RKO (cell line): ENCODE measurements around the gene SGSM2.

Source experiments
- DNase-seq: peaks from one replicate; pipeline ENCODE4 v3.0.0-alpha.2; 2016; ENCODE audit warnings: low spot score

SGSM2 gene

DNA sequence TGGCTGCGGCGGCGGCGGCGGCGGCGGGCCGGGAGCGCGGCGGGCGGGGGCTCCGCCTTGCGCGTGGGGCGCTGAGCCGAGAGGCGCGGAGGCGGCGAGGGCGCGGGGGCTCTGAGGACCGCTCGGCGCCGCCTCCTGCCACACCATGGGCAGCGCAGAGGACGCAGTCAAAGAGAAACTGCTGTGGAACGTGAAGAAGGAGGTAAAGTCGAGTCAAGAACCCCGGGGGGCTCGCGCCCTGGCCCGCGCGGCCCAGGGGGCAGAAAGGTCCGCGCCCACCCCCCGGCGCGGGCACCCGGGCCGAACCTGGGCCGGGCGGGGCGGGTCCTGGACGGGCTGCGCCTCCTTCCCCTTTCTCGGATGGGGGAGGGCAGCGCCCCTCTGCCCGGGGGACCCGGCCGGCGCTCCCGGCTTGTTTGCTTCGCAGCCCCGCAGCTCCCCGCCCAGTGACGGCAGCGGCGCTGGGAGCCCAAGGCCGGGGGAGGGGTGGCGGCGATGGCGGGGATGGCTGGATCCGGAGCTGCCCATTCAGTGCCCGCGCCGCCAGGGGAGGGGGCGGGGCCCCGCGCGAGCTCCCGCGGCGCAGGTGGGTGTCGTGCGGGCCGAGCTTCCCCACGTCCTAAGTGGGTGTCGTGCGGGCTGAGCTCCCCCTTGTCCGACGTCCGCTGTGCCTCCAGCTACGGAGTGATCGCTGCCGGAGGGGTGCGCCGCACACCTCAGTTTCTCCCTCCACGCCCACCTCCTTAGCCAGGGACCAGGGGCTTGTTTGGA is 428 bp downstream of the SGSM2 start:
- DNase-seq, result peak; percentile 54

DNA sequence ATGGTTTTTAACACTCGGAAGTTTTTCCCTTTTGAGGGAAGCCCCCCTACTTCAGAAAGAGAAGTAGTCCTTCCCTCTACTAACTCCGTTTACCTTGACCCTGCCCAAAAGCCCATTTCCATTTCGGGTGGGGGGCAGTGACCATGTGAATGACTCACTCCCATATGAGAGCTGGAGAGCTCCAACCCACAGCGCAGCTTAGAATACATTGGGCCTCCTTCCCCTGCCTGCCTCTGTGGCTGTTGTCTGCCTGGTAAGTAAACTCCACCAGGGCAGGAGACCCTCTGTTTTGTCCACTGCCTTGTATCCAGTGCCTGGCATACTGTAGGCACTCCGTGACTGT is 985 bp downstream of the SGSM2 start:
- no peak for DNase-seq

DNA sequence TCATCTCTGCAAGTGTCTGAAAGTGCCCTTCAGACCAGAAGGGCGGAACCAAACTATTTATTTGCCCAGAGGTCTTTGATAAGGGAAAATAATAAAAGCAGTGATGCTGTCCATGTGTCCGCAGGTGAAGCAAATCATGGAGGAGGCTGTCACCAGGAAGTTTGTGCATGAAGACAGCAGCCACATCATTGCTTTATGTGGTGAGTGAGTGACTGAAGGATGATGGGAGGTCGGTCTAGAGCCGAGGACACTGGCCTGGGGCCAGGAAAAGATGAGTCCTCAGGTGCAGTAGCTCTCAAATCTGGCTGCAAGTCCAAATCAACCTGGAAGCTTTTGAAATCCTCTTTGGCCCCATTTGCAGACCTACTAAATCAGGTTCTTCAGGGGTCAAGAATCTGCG is 6.1 kb downstream of the SGSM2 start:
- DNase-seq, result peak; percentile 56

DNA sequence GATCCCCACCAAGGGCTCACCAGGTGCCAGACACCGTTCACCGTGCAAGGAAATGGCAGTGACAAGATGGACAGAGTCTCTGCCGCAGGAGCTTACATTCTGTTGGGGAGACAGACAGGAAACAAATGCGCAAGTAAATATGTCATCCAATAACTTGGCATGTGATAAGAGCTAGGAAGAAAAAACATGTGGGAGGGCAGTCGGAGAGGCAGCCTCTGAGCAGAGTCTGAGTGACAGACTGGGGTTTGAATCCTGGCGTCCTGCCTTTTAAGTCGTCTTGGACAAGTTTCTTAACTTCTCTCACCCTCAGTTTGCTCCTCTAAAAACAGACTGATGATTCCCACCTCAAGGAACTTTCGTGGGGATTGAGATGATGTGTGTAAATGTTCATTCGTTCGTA is 7.2 kb downstream of the SGSM2 start:
- no peak for DNase-seq

DNA sequence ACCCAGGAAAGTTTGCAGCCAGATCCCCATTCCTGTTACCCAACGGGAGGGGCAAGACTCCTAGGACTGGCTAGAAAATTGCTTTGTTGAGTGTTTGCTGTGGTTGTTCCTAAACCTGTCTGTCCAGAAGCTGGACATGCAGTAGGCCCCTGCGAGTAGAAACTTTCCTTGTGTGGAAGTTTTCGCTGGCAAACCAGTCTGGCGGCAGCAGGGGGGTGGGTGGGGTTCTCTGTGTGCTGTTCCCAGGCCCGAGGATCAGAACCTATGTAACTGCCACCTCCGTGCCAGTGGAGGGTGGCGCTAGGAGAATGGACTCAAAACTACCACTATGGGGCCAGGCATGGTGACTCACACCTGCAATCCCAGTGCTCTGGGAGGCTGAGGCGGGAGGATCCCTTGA is 9.2 kb downstream of the SGSM2 start:
- DNase-seq, result no peak

DNA sequence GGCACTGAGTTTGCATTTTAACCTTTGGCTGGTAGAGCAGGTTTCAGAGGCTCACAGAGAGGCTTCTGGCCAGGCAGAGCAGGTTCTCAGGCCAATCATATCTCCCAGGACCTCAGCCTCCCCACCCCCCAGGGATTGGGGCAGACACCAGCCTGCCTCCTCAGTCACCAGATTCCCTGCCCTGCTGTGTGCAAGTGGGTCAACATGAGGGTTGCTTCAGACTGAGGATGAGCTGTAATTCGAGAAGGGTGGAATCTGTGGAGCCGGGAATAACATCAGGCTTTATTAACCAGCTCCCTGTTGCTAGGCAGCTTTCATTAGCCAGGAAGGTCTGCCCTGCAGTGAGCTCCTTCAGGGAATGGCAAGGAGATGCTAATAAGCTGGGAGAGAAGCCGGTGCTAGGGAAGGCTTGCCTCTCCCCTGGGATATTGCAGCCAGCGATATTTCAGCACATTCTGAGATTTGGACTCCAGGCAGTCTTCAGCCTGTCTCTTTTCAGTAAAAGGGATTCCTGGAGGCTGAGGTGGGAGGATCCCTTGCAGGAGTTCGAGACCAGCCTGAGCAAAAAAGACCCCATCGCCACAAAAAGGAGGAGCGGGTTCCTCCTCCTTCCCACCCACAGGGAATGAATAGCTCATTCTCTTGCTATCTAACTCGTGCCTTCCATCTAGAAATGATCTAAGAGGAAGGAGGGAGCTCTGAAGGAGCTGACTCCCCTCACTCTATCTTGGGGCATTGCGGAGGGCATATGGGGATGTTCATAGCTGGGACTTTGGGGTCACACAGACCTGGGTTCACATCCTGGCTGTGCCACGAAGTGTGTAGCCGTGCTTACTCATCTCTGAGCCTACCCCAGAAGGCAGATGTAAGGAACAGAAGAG is 10.7 kb downstream of the SGSM2 start:
- no peak for DNase-seq

DNA sequence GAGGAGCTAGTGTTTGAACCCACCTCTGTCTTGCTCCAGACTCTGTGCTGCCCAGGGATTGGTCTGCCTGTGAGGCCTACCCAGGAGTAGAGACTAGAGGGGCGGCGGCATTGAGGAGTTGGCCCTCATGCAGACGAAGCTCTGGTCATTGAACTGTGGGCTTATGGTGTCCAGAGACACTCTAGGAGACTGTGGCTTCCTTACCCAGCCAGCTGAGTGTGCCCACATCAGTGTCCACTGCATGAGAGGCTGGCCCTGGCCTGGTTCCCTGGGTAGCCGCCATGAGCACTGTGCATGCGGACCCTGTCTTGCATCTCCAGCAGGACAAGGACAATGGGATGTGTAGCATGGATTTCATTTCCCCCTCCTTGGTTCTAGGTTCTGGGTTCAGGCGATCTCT is 14.0 kb downstream of the SGSM2 start:
- DNase-seq, result no peak

DNA sequence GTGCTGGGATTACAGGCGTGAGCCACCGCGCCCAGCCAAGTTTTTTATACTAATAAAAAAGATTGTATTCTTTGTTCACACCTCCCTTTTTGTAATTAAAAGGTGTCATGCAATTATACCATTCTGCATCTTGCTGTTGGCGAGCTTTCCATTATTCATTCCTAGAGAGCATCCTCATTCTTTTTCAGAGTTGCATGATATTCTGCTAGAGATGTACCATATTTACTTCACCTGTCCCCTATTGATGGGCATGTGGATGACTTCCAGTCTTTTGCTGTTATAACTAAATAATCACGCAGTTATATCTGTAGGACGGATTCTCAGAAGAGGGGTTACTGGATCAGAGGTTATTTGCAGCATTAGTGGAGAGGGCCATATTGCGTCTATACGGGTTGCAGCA is 17.0 kb downstream of the SGSM2 start:
- DNase-seq, result no peak

DNA sequence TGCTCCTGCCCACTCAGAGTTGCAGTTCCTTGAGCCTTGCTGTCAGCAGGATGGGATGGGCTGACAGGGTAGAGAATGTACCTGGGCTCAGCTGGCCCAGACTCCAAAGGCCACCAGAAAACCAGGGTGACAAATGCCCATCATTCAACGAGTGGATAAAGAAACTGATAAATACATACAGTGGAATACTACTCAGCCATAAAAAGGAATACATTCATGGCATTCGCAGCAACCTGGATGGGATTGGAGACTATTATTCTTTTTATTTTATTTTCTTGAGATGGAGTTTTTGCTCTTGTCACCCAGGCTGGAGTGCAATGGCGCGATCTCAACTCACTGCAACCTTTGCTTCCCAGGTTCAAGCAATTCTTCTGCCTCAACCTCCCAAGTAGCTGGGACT is 19.9 kb downstream of the SGSM2 start:
- no peak for DNase-seq

DNA sequence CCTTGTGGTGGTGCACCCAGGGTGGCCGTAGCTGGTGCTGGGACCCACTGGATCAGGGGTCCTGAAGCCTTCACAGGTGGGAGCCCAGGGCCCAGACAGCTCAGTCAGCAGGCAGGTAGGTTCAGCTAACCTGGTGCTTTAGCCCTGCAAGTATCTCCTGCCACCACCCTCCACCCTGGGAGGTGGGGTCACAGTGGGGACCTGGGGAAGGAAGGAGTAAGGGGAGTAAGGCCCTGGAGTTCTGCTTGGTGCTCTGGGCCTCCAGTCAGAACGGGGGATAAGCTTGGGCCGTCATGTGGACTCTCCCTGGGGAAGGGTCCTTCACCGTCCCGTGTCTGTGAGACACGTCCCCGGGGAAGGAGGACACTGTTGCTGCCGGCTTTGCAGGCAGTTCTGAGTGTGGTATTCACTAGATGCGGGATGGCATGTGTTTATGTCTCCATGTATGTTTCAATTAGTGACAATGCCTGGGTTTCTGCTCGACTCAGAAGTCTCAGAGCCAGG is 20.7 kb downstream of the SGSM2 start:
- DNase-seq, result no peak

DNA sequence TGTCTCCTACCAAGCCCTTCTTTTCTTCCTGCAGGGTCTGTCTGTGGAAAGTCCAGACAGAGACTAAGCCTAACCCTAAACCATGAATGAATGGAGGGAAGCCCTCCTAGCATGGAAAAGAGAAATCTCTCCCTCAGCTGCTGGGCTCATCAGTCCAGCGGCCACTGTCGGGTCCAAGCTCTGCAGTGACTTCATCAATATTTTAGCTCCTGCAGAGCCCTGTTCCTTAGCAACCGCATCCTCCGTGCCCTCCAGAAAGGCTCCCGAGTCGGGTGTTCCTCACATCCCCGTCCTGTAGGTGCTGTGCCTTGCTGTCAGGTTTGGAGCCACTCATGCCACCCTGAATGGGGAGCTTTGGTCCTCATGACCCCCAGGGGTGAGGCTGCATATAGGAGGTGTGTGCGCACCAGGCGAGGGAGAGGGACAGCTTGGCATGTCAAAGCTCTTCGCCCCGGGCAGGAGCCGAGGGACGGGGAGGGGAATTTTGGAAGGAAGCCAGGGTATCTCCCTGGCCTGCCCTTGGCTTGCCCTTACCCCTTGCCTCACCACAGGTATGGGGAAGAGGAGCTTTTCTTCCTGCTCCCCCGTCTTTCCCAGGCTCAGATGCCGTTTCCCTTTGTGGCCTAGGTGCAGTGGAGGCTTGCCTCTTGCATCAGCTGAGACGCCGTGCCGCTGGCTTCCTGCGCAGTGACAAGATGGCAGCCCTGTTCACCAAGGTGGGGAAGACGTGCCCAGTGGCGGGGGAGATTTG is 23.9 kb downstream of the SGSM2 start:
- no peak for DNase-seq

DNA sequence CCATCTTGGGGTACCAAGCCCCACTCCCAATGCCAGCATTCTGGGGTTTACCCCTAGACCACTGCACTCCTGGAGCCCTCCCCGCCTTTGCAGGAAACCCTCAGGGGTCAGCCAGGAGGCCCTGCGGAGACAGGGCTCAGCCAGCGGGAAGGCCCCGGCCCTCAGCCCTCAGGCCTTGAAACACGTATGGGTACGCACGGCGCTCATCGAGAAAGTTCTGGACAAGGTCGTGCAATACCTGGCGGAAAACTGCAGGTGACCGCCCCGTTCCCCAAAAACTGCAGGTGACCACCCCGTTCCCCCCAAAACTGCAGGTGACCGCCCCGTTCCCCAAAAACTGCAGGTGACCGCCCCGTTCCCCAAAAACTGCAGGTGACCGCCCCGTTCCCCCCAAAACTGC is 24.7 kb downstream of the SGSM2 start:
- no peak for DNase-seq

DNA sequence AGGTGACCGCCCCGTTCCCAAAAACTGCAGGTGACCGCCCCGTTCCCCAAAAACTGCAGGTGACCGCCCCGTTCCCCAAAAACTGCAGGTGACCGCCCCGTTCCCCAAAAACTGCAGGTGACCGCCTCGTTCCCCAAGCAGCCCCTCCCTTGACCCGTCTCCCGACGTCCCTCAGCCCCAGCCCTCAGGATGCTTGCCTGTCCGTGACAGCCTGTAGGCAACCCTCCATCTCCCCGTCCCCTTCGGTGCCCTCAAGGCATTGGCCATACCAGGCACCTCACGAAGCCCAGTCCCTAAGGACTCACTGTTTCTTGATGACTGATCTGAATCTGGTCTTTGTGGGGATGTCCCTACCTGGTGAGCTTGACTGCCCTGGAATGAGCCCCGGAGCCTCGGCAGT is 25.1 kb downstream of the SGSM2 start:
- DNase-seq, result no peak

DNA sequence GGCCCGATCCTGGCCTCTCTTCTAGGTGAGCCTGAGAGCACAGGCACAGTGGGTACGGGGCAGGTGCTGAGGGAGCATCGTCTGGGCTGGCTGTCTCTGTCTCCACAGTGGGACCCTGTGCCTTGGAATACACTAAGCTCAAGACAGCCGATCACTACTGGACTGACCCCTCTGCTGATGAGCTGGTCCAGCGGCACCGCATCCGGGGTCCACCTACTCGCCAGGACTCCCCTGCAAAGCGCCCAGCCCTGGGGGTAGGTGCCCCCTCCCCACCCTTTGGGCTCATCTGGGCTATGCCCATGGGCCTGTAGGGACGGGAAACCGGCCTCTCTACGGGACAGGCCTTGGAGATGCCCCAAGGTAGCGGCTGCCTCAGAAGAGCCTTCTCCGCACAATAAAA is 25.6 kb downstream of the SGSM2 start:
- DNase-seq, result no peak

DNA sequence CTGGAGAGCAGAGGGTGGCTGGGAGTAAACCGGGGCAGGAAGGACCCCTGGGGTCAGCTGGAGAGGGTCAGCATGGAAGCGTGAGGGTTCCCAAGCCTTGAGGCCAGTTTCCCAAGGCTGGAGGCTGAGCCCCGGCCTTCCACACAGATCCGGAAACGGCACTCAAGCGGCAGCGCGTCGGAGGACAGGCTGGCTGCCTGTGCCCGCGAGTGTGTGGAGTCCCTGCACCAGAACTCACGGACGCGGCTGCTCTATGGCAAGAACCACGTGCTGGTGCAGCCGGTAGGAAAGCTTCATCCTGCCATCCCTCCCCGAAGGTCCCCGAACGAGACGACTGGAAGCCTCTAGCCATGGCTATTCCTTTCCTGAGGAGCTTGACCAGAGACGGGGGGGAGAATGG is 26.0 kb downstream of the SGSM2 start:
- DNase-seq, result no peak

DNA sequence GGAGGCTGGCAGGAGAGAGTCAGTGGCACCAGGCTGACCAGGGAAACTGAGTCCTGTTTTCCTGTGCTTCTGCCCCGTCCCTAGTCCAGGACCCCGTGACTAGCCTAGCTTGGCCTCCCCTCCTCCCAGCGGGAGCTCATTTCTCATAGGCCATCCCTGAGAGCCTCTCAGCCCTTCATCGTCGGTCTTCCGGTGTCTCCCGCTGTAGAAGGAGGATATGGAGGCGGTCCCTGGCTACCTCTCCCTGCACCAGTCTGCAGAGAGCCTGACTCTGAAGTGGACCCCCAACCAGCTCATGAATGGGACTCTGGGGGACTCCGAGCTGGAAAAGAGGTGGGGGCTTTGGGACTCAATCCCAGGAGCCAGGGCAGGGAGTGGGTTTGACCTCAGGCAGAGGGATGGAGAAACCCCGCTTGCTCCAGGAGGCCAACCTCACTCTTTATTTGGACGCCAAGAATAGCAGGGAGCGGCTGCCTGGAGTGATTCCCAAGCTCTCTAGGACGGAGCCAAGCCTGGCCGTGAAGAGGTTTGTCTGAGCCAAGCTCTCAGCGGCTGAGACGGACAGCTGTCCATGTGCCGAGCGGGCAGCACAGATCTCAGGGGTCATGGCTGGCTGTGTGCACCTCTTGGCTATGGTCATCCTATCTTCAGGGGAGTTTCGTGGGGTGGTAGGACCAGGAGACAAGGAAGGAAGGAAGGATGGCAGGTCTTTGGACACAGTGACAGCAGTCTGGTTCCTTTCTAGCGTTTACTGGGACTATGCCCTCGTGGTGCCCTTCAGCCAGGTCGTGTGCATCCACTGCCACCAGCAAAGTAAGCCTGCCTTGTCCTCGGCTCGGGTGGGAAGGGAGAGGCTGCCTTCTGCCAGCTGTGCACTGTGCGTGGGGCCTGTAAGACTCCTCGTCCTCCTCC is 26.8 kb downstream of the SGSM2 start:
- DNase-seq, result no peak

DNA sequence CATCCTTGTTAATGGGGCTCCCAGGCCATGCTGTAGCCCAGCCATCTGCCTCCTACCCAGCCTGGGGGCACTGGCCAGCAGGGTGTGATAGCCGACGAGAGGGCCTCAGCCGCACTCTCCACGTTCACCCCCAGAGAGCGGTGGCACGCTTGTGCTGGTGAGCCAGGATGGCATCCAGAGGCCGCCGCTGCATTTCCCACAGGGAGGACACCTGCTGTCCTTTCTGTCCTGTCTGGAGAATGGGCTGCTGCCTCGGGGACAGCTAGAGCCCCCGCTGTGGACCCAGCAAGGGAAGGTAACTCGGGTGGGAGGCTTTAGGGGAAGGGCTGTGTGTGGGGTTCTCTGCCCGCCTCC is 27.4 kb downstream of the SGSM2 start:
- DNase-seq, result no peak

DNA sequence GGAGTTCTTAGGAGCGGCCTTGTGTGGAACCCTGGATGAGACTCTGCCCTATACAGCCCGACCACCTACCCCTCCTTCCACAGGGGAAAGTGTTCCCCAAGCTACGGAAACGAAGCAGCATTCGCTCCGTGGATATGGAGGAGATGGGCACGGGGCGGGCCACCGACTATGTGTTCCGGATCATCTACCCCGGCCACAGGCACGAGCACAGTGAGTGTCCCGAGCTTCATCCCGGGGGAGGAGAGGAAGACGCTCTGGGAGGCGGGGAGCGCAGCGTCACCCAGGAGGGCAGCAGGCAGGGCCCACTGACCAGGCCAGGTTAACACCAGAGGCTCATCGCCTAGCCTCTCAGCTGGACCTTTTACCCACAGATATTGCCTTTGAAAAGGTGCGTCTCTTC is 27.8 kb downstream of the SGSM2 start:
- DNase-seq, result no peak

DNA sequence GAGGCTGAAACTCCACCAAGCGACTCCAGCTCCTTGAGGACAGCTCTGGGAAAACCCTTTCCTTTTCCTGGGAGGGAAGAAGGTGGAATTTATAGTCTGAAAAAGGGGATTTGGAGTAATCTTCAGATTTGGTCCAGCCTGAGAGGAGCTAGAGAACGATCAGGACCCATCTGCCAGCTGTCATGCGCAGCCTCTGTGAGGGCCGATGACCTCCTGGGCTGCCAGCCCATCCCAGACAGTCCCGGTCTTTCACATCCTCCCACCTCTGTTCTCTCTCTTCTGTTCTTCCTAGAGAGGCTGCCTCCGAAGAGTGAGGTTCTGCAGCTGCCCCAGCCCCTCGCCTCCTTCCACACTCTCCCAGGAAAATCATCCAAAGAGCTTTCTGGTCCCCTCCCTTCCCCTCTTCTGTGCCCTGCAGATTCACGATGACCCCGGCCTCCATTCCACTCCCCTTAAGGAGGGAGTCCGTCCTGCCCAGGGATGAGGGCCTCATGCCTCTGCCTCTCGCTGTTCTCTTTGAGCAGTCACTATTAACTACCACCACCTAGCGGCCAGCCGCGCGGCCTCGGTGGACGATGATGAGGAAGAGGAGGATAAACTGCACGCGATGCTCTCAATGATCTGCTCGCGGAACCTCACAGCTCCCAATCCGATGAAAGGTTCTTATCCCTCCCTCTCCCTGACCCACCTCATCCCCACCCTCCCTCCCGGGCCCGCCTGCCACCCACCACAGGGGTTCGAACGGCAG is 29.6 kb downstream of the SGSM2 start:
- no peak for DNase-seq

DNA sequence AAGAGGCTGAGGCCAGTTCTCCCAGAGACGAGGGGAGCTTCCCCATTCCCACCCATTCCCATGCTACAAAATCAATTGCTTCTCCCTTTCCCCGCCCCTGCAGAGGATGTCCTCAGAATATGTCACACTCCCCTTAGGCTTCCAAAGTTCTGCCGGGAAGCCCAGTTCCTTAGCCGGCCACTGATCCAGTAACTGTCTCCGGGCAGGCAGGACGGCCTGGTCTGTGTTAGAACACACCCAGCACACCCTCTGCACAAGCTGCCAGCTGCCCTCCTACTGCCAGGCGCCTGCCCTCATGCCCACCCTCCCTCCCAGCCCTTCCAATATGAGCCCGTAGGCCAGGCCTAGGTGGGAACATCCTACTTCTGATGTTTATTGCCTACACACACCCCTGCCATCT is 31.1 kb downstream of the SGSM2 start:
- DNase-seq, result no peak

DNA sequence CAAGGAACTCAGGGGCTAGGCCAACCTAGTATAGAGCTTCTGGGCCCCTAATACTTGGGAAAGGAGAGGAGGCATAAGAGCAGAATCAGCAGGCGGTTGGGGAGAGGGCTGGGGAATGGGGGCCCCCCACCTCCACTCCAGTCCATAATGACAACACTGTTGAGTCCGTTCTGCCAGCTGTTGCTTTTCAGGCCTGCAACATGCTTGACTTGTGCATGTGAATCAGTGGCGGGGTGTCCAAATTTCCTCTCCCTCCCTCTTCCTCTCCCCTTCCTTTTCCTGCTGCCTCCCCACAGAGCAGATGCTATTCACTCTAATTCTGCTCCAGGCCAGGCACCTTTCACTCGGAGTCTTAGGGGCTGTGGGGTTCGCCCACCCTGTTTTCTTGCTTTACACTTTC is 31.7 kb downstream of the SGSM2 start:
- no peak for DNase-seq
